ENCODE measurements around the gene WDFY4.

DNA sequence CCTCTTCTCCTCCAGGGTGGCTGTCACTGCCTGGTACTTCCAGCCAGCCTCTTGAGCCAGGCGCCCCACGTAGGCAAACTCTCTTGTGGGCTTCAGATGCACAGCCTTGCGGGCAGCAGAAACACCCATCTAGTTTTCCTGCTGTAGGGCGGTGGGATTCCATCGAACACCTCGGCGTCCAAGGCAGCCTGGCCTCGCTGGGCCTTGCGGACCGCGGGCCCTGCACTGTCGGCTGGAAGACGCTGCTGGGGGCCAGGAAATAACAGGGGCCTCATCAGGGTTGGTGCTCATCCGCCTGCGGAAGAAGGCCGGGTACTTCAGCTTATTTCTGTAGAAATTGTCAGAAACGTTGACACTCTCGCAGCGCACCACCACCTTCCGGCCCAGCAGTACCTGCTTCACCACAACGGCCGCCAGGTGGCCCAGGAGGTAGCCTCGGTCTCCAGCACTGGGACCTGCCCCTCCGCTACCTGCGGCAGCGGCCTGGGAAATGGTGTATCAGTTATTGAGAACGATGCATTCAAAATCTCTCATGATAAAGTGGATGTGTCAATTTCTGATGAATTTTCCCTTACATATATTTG, 61.1 kb downstream of the WDFY4 start:
- TF ChIP-seq, protein P1, sequence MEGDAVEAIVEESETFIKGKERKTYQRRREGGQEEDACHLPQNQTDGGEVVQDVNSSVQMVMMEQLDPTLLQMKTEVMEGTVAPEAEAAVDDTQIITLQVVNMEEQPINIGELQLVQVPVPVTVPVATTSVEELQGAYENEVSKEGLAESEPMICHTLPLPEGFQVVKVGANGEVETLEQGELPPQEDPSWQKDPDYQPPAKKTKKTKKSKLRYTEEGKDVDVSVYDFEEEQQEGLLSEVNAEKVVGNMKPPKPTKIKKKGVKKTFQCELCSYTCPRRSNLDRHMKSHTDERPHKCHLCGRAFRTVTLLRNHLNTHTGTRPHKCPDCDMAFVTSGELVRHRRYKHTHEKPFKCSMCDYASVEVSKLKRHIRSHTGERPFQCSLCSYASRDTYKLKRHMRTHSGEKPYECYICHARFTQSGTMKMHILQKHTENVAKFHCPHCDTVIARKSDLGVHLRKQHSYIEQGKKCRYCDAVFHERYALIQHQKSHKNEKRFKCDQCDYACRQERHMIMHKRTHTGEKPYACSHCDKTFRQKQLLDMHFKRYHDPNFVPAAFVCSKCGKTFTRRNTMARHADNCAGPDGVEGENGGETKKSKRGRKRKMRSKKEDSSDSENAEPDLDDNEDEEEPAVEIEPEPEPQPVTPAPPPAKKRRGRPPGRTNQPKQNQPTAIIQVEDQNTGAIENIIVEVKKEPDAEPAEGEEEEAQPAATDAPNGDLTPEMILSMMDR (optimal IDR thresholded peaks at IDR 0.05 in 1 of 3, IDR thresholded peaks at IDR 0.05 in 1 of 3, conservative IDR thresholded peaks at IDR 0.05 in 1 of 3; ENCODE audit: extremely low read depth in 1 of 3, insufficient read depth in 2 of 3, low read length in 3 of 3) = peak in 2 of 3 experiments; percentile 31 to 50
- TF ChIP-seq EZH2 (IDR thresholded peaks at IDR 0.05; ENCODE audit: low read length) = no peak

Data from keratinocyte (primary cell).